ENCODE results near the gene RRAS.
A peak's percentile ranks its signal among the peaks of the same experiment; 100 is the strongest.

DNA sequence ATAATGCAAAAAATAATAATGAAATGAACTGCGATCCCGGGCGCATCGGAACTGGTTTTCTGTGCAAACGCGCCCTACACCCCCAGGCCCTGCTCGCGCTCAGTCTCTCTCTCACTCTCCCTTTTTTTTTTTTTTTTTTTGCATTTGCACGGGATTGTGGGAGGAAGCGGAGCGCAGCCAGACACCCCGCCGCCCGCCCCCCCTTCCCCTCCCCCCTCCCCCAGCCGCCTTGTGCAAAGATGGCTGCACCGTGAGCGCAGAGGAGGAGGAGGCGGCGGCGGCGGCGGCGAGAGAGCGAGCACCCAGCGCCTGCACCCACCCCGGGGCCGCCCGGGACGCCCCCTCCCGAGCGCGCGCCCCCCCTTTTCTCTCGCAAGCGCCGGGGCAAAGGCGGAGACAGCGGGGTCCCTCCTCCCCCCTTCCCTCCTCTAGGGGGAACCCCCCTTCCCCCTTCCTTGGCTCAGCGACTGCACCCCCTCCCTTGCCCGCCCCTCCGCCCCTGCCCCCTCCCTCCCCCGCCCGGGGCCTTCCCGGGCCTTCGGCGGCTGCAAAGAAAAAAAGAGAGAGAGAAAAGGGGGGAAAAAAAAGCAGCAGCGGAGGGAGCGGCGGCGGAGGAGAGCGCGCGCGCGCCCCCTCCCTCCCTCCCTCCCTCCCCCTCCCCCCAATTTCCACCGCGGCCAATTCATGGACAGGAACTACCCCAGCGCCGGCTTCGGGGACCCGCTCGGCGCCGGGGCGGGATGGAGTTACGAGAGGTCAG is 48.8 kb downstream of the RRAS start, which contains the start of gene PRR12:
- TF ChIP-seq NFIC (IDR thresholded peaks at IDR 0.05) (no peak), TAF1 (IDR thresholded peaks at IDR 0.05; ENCODE audit: low read depth) (peak; percentile 61), TEAD4 (IDR thresholded peaks at IDR 0.05) (no peak), RAD21 (IDR thresholded peaks at IDR 0.05; ENCODE audit: low read depth) (no peak), CEBPB (IDR thresholded peaks at IDR 0.05) (no peak), CREB1 (IDR thresholded peaks at IDR 0.05; ENCODE audit: low read depth) (no peak), EP300 (IDR thresholded peaks at IDR 0.05; ENCODE audit: borderline replicate concordance) (no peak), YY1 (IDR thresholded peaks at IDR 0.05; ENCODE audit: low read depth) (peak; percentile 86)

Data from Ishikawa (cell line).